HG03342 (cell line): ENCODE measurements around the gene KIF12.

Experiments used
- ATAC-seq: cut with Tn5 transposase; IDR thresholded peaks from one replicate; pipeline ENCODE4 v1.9.1; 2021; ENCODE audit warnings: mild to moderate bottlenecking, moderate library complexity; ENCODE audit not compliant: unreplicated experiment

The KIF12 gene

GRCh38 chr9:114107286-114108001 lies 8.4 kb upstream of the KIF12 start:
- no peak for ATAC-seq

- ATAC-seq, result no peak
Measured at GRCh38 chr9:114105236-114105635, 6.1 kb upstream of the KIF12 start.

GRCh38 chr9:114102484-114102883 lies 3.4 kb upstream of the KIF12 start:
- ATAC-seq, result no peak

GRCh38 chr9:114100536-114100935 lies 1.4 kb upstream of the KIF12 start:
- ATAC-seq, result no peak

- ATAC-seq, result no peak
Measured at GRCh38 chr9:114099669-114100270, 678 bp upstream of the KIF12 start.

GRCh38 chr9:114098021-114098935 lies 814 bp downstream of the KIF12 start:
- ATAC-seq, result no peak

- no peak for ATAC-seq
Measured at GRCh38 chr9:114097613-114098020, 1.5 kb downstream of the KIF12 start.

- no peak for ATAC-seq
Measured at GRCh38 chr9:114096866-114097612, 2.1 kb downstream of the KIF12 start.

GRCh38 chr9:114096041-114096511 lies 3.0 kb downstream of the KIF12 start:
- no peak for ATAC-seq

- no peak for ATAC-seq
Measured at GRCh38 chr9:114094971-114095370, 4.1 kb downstream of the KIF12 start.

- ATAC-seq, result no peak
Measured at GRCh38 chr9:114093761-114094505, 5.2 kb downstream of the KIF12 start.

GRCh38 chr9:114093031-114093471 lies 6.0 kb downstream of the KIF12 start:
- ATAC-seq, result no peak

- ATAC-seq, result no peak
Measured at GRCh38 chr9:114092336-114092735, 6.8 kb downstream of the KIF12 start.

GRCh38 chr9:114091711-114092110 lies 7.4 kb downstream of the KIF12 start:
- ATAC-seq, result no peak

- ATAC-seq, result no peak
Measured at GRCh38 chr9:114090798-114091197, 8.3 kb downstream of the KIF12 start.

GRCh38 chr9:114089206-114089840 lies 9.8 kb downstream of the KIF12 start:
- ATAC-seq, result no peak

GRCh38 chr9:114088571-114089170 lies 10.4 kb downstream of the KIF12 start:
- no peak for ATAC-seq

GRCh38 chr9:114087721-114088120 lies 11.4 kb downstream of the KIF12 start:
- no peak for ATAC-seq

- ATAC-seq, result no peak
Measured at GRCh38 chr9:114086607-114087006, 12.5 kb downstream of the KIF12 start.
